HepG2 (cell line): ENCODE measurements around the gene DCLRE1B. TPM values are rescaled to one million over a fixed set of nuclear protein-coding genes. Genes with fewer than 3 reads are reported as not detected.
A peak's percentile ranks its signal among the peaks of the same experiment; 100 is the strongest.

Experiments
- CENPT ChIP-seq: sonication (generic); formaldehyde crosslinking; IDR thresholded peaks from 2 replicates; pipeline ENCODE4 v1.8.0; 2022; ENCODE audit warnings: low read depth, mild to moderate bottlenecking, moderate library complexity, missing genetic modification reagents
- NFYB ChIP-seq: sonication (generic); formaldehyde crosslinking; IDR thresholded peaks from 2 replicates; pipeline ENCODE4 v1.4.0; 2020; ENCODE audit warnings: missing genetic modification reagents
- RBM39 ChIP-seq: fragments of 200-400 bp; formaldehyde crosslinking; IDR thresholded peaks from one replicate; pipeline ENCODE4 v1.6.1; 2018; ENCODE audit warnings: antibody characterized with exemption, mild to moderate bottlenecking, low read depth, low read length; ENCODE audit not compliant: poor library complexity, severe bottlenecking
- REXO4 ChIP-seq: sonication (generic); formaldehyde crosslinking; IDR thresholded peaks from 2 replicates; pipeline ENCODE4 v1.8.0; 2022; ENCODE audit warnings: missing genetic modification reagents, mild to moderate bottlenecking, borderline replicate concordance
- SAFB2 ChIP-seq: sonication (generic); formaldehyde crosslinking; IDR thresholded peaks from 2 replicates; pipeline ENCODE4 v1.5.1; 2020; ENCODE audit warnings: missing genetic modification reagents, low read depth, mild to moderate bottlenecking, borderline replicate concordance
- SAP130 ChIP-seq: IDR thresholded peaks from 2 replicates; pipeline ENCODE4 v1.6.1; 2016; ENCODE audit warnings: low read depth
- SMARCC2 ChIP-seq: fragments of 450-650 bp; IDR thresholded peaks from 2 replicates; pipeline ENCODE4 v1.6.1; 2017; ENCODE audit warnings: antibody characterized with exemption, mild to moderate bottlenecking
- STAG1 ChIP-seq: sonication (generic); formaldehyde crosslinking; IDR thresholded peaks from 2 replicates; pipeline ENCODE4 v1.4.0; 2020; ENCODE audit warnings: missing genetic modification reagents
- YEATS4 ChIP-seq: sonication (generic); formaldehyde crosslinking; IDR thresholded peaks from 2 replicates; pipeline ENCODE4 v1.4.0; 2020; ENCODE audit warnings: missing genetic modification reagents, borderline replicate concordance
- ZBTB20 ChIP-seq: sonication (generic); formaldehyde crosslinking; IDR thresholded peaks from 2 replicates; pipeline ENCODE4 v1.8.1; 2023; ENCODE audit warnings: missing genetic modification reagents, low read depth, mild to moderate bottlenecking, borderline replicate concordance
- ZMAT3 ChIP-seq: sonication (generic); formaldehyde crosslinking; conservative IDR thresholded peaks from 2 replicates; pipeline ENCODE4 v1.7.0; 2021; ENCODE audit warnings: missing genetic modification reagents
- ZNF253 ChIP-seq: sonication (generic); formaldehyde crosslinking; IDR thresholded peaks from 2 replicates; pipeline ENCODE4 v1.8.0; 2022; ENCODE audit warnings: mild to moderate bottlenecking, missing genetic modification reagents, borderline replicate concordance
- ZNF274 ChIP-seq: sonication (generic); formaldehyde crosslinking; IDR thresholded peaks from 2 replicates; pipeline ENCODE4 v1.5.1; 2020; ENCODE audit warnings: mild to moderate bottlenecking, missing genetic modification reagents
- ZNF598 ChIP-seq: sonication (generic); formaldehyde crosslinking; IDR thresholded peaks from 2 replicates; pipeline ENCODE4 v1.5.1; 2020; ENCODE audit warnings: mild to moderate bottlenecking, missing genetic modification reagents, borderline replicate concordance
- ZNF709 ChIP-seq: sonication (generic); formaldehyde crosslinking; IDR thresholded peaks from 2 replicates; pipeline ENCODE4 v1.5.0; 2020; ENCODE audit warnings: mild to moderate bottlenecking, missing genetic modification reagents
- ZNF816 ChIP-seq: sonication (generic); formaldehyde crosslinking; IDR thresholded peaks from 2 replicates; pipeline ENCODE4 v1.8.0; 2022; ENCODE audit warnings: missing genetic modification reagents, mild to moderate bottlenecking, borderline replicate concordance
- ZNF891 ChIP-seq: sonication (generic); formaldehyde crosslinking; IDR thresholded peaks from 2 replicates; pipeline ENCODE4 v1.5.0; 2020; ENCODE audit warnings: mild to moderate bottlenecking, missing genetic modification reagents
- polyA plus RNA-seq, 8 experiments: library from polyadenylated mRNA; depleted of rRNA in 3 of 8; stranded (reverse) in 7 of 8; unstranded in 1 of 8; fragments of >200 nt; fragmentation: Illumina TruSeq in 4 of 8; extraction: Trizol in 4 of 8; gene quantifications; 2 replicates each; pipeline versions ENCODE4 v1.2.1 to v1.2.3, GENCODE V29; 2011 to 2016; ENCODE audit warnings: low read depth in 4 of 8, missing spikeins in 1 of 8, mixed read lengths in 1 of 8; ENCODE audit not compliant: insufficient read depth in 1 of 8
- total RNA-seq, 5 experiments: library from RNA; depleted of rRNA; stranded (reverse); fragments of >200 nt; fragmentation: Illumina TruSeq; extraction: Trizol; gene quantifications; 2 replicates each; pipeline ENCODE4 v1.2.3, GENCODE V29; 2016; ENCODE audit warnings: low read depth in 1 of 5
- TF ChIP-seq, protein P1 (sequence below): sonication (generic); formaldehyde crosslinking; IDR thresholded peaks from 2 replicates; pipeline ENCODE4 v1.5.1; 2020; ENCODE audit warnings: mild to moderate bottlenecking, missing genetic modification reagents, borderline replicate concordance
- TF ChIP-seq, protein P2 (sequence below): IDR thresholded peaks from 2 replicates; pipeline ENCODE4 v1.6.1; 2016; ENCODE audit warnings: mild to moderate bottlenecking, missing biosample characterization, missing genetic modification reagents
- TF ChIP-seq, protein P3 (sequence below): sonication (generic); formaldehyde crosslinking; IDR thresholded peaks from 2 replicates; pipeline ENCODE4 v1.8.0; 2023; ENCODE audit warnings: mild to moderate bottlenecking, missing genetic modification reagents

Gene DCLRE1B
- total and polyA plus RNA-seq, 2 of the 13 experiments (the other 11 are each of a cell fraction or from before 2014, with no cell fraction given) = 2.7 to 8.0 TPM

- TF ChIP-seq CENPT (CRISPR knock-in tag) (no peak), YEATS4 (CRISPR knock-in tag) (peak; percentile 1; the same call in 1 of the 2 replicates), REXO4 (CRISPR knock-in tag) (0 out of 2 replicates have a peak, but pooled peaks have one; percentile 65), ZNF816 (0 out of 2 replicates have a peak, but pooled peaks have one; percentile 49), RBM39 (peak; percentile 50), SAP130 (CRISPR knock-in tag) (peak; percentile 61), STAG1 (CRISPR knock-in tag) (peak; percentile 26), SMARCC2 (no peak), NFYB (CRISPR knock-in tag) (0 out of 2 replicates have a peak, but pooled peaks have one; percentile 8), ZMAT3 (CRISPR knock-in tag) (no peak), ZNF598 (CRISPR knock-in tag) (0 out of 2 replicates have a peak, but pooled peaks have one; percentile 31), SAFB2 (CRISPR knock-in tag) (0 out of 2 replicates have a peak, but pooled peaks have one; percentile 7), ZNF709 (CRISPR knock-in tag) (0 out of 2 replicates have a peak, but pooled peaks have one; percentile 34), ZNF891 (0 out of 2 replicates have a peak, but pooled peaks have one; percentile 15), ZNF253 (0 out of 2 replicates have a peak, but pooled peaks have one; percentile 58), ZBTB20 (CRISPR knock-in tag) (0 out of 2 replicates have a peak, but pooled peaks have one; percentile 24), ZNF274 (CRISPR knock-in tag) (0 out of 2 replicates have a peak, but pooled peaks have one; percentile 7)
- TF ChIP-seq, protein P1, sequence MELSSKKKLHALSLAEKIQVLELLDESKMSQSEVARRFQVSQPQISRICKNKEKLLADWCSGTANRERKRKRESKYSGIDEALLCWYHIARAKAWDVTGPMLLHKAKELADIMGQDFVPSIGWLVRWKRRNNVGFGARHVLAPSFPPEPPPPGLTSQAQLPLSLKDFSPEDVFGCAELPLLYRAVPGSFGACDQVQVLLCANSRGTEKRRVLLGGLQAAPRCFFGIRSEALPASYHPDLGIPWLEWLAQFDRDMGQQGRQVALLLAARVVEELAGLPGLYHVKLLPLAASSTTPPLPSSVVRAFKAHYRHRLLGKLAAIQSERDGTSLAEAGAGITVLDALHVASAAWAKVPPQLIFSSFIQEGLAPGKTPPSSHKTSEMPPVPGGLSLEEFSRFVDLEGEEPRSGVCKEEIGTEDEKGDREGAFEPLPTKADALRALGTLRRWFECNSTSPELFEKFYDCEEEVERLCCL (CRISPR knock-in tag) = no peak
- TF ChIP-seq, protein P2, sequence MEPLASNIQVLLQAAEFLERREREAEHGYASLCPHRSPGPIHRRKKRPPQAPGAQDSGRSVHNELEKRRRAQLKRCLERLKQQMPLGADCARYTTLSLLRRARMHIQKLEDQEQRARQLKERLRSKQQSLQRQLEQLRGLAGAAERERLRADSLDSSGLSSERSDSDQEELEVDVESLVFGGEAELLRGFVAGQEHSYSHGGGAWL = peak; percentile 27; the same call in 1 of the 2 replicates
- TF ChIP-seq, protein P3, sequence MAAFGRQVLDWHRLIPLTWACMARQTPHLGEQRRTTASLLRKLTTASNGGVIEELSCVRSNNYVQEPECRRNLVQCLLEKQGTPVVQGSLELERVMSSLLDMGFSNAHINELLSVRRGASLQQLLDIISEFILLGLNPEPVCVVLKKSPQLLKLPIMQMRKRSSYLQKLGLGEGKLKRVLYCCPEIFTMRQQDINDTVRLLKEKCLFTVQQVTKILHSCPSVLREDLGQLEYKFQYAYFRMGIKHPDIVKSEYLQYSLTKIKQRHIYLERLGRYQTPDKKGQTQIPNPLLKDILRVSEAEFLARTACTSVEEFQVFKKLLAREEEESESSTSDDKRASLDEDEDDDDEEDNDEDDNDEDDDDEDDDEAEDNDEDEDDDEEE (CRISPR knock-in tag) = peak; percentile 79; the same call in 1 of the 2 replicates
Measured at GRCh38 chr1:113929750-113930498, 24.8 kb downstream of the DCLRE1B start (continued).
